Measurements from ENCODE around the gene HUNK.
"Not testable (repeated sequence)": the region's sequence is repeated elsewhere in the genome, so short reads cannot be mapped to it uniquely, and the experiment has no call there.

Gene HUNK

DNA sequence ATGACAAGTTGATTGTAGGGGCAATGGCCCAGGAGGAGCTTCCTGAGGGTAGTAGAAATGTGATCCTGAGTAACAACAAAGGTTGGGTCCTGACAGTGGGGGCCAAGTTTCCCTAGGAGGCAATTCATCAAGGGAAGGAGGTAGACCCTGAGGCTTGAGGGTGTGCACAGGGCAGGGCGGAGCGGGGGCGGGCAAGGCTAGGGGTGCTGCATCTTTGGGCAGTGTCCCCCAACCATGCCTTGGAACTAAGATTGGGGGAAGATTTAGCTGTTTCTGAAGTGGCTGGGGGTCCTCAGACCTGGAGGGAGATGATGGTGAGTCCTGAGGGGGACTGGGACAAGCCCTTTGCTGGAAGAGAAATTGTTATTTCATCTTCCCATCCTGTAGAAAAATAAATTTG lies 50.9 kb downstream of the HUNK start:
- DNase-seq, result no peak

GRCh38 chr21:31924548-31924947 lies 51.7 kb downstream of the HUNK start:
- DNase-seq, result no peak

DNA sequence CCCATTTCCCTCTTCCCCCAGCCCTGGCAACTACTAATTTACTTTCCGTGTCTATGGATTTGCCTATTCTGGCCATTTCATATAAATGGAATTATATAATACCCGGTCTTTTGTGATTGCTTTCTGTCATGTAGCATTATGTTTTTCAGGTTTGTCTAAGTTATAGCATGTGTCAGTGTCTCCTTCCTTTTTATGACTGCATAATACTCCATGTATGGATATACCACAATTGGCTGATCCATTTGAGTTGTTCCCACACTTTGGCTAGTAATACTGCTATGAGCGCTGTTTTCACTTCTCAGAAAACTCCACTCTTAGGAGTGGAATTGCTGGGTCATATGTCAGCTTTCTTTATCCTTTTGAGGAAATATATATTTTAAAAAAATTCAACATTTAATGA lies 53.7 kb downstream of the HUNK start:
- no peak for DNase-seq

GRCh38 chr21:31927689-31928353 lies 55.0 kb downstream of the HUNK start:
- no peak for DNase-seq

- DNase-seq, result no peak
Observed at GRCh38 chr21:31928656-31929055, 55.8 kb downstream of the HUNK start.

GRCh38 chr21:31929548-31929947 lies 56.7 kb downstream of the HUNK start:
- DNase-seq, result no peak

DNA sequence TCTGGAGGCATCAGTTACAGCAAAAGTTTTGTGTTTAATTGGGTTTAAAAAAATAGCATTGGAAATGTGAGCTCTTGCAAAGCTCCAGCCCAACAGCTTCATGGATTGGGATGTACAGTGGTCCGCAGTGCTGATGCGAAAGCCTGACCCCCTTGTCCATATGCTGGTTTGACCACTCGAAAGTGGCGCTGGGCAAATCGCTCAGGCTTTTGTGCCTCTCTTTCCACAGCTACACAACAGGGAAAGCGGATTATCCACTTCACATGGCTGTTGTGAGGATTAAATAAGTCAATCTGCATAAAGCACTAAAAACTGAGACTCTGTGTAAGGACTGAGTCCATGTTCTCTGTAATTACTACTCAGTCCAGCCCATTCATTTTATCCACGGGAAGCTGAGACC lies 57.2 kb downstream of the HUNK start:
- no peak for DNase-seq

- DNase-seq, result no peak
Observed at GRCh38 chr21:31931644-31932469, 59.0 kb downstream of the HUNK start.

DNA sequence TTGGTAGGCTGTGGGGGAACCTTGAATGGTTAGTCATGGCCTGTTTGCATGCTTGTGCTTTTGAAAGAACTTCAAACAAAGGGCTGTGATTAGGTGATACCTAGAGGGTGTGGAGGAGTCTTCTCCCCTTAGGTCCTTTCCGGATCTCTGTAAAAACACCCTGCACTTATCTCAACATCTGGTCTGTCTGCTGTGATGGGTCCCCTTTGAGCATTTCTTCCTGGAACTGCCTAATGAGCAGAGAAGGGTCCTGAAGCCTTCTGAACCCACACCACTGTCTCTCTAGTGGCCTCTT lies 59.6 kb downstream of the HUNK start:
- DNase-seq, result no peak

DNA sequence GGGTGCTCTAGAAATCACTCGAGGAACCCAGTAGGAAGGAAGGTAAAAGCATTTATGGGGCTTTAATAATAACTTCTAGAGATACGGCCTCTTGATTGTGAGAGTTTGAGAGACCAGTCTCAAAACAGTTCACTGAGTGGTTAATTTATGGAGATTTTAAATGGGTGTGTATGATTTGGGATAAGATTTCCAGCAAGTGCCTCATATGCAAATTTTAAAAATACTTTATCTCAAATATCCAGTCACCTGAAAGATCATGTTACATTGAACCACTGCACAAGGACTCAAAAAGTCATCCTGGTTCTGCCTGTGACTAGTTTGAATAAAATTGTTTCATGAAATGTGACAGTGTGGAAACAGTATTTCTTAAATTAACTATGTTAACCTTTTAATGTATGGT lies 64.5 kb downstream of the HUNK start:
- no peak for DNase-seq

- no peak for DNase-seq
Observed at GRCh38 chr21:31938330-31939301, 65.8 kb downstream of the HUNK start.

GRCh38 chr21:31941694-31942093 lies 68.9 kb downstream of the HUNK start:
- DNase-seq, result no peak

DNA sequence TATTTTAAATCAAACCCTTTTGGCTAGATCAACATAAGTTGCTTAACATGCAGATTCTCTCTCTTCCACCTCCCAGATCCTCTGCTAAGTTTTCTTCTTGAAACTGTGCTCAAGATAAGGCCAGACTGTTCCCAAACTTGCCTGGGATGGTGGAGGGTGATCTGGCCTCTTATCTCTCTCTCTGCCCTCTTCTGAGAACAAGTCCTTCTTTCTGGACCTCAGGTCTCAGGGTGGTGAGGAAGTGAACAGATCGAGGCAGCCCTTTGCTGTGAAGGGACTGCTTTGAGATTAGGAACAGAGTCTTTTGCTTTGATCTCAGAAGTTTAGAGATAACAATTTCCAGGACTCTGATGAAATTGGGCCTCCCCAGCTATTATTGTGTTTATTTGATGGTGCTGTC lies 70.7 kb downstream of the HUNK start:
- no peak for DNase-seq

- DNase-seq, result no peak
Observed at GRCh38 chr21:31945141-31945540, 72.3 kb downstream of the HUNK start.

GRCh38 chr21:31945546-31945945 lies 72.7 kb downstream of the HUNK start:
- no peak for DNase-seq

GRCh38 chr21:31946231-31946630 lies 73.4 kb downstream of the HUNK start:
- no peak for DNase-seq

DNA sequence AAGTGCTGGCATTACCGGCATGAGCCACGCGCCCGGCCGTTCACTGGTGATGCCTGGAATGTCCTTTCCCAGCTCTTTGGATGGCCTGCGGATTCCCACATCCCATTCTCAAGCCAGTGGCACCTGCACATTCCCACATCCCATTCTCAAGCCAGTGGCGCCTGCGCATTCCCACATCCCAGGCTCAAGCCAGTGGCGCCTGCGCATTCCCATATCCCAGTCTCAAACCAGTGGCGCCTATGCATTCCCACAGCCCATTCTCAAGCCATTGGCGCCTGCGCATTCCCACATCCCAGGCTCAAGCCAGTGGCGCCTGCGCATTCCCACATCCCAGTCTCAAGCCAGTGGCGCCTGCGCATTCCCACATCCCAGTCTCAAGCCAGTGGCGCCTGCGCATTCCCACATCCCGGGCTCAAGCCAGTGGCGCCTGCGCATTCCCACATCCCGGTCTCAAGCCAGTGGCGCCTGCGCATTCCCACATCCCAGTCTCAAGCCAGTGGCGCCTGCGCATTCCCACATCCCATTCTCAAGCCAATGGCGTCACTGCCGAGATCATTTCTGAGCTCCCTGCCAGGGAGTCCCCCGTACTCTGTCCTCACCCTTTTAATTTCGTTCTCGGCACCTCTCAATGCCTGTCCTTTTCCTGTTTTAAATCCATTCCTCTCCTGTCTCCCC lies 74.2 kb downstream of the HUNK start:
- not testable (repeated sequence) for DNase-seq

DNA sequence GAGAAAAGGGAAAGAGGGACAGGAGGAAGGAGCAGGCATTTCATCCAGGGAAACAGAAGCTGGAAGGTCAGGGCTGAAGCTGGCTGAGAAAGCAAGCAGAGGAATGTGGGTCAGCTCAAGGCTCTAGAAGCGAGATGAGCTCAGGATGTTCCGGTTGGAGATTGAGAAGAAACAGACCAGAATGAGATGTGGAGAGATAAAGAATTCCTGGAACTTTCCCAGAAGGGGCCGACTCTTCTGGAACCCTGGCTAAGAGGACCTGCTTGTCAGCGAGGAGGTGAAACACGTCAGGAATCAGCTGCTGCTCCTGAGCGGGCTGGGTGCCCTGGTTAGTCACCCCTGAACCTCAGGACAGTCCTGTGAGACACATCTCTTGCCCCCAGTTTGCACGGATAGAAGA lies 75.9 kb downstream of the HUNK start:
- DNase-seq, result no peak

GRCh38 chr21:31952828-31953227 lies 80.0 kb downstream of the HUNK start:
- no peak for DNase-seq

DNA sequence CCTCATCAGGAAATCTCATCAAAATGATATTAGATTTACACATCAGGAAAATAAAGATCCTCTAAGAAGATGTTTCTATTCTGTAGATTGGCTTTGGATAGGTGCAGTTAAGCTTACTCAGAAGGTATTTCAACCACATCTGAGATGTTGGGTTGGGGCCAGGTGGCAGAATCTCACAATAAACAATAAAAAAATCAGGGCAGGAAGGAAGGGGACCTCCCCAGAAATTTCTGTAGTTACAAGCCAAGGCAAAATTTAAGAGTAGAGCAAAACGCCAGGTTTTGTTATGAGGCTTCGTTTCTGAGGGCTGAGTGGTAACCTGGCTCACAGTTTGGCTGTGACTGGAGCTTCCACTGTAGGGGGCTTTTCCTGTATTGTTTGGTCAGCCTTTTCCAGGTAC lies 84.8 kb downstream of the HUNK start:
- no peak for DNase-seq

- DNase-seq, result no peak
Observed at GRCh38 chr21:31959881-31960280, 87.1 kb downstream of the HUNK start.

- no peak for DNase-seq
Observed at GRCh38 chr21:31961027-31961426, 88.2 kb downstream of the HUNK start.

DNA sequence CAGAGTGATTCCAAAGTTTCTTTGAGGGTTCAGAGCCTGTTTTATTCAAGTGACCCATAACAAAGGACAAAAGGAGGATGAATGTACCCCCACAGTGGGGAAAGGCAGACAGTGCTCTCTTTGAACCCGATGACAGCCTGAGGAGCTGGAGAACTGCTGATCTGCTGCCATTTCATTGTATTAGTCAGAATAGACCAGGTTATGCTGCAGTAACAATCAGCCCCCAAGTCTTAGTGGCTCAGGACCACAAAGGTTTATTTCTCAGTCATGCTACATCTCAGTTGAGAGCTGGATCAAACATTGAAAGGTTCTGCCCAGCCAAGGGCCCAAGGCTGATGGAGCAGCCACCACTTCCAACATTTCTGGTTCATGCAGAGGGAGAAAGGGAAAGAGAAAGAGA lies 88.9 kb downstream of the HUNK start:
- DNase-seq, result no peak

Data from suppressor macrophage (primary cell).